Measurements from ENCODE around the gene USB1.

GRCh38 chr16:57953857-57954256, 47.4 kb upstream of the USB1 start:
- TF ChIP-seq CTCF (IDR thresholded peaks at IDR 0.05; ENCODE audit: poor library complexity): no peak
- TF ChIP-seq EZH2 (IDR thresholded peaks at IDR 0.05; ENCODE audit: borderline replicate concordance): no peak
- no peak for TF ChIP-seq EZH2phosphoT487 (IDR thresholded peaks at IDR 0.05; ENCODE audit: low read depth, severe bottlenecking, unreplicated experiment)
